Trophoblast cell (in vitro differentiated cells and primary cell): ENCODE results near the gene NRXN3.

Experiments
- DNase-seq, 2 donors: peaks; one replicate each; pipeline ENCODE4 v3.0.0-alpha.2; 2016
- H2AFZ ChIP-seq: 2 replicates; pipeline ENCODE4 v1.6.1; 2013; ENCODE audit warnings: low read length, moderate library complexity, mild to moderate bottlenecking; ENCODE audit not compliant: insufficient read depth, poor library complexity
- H2AK5ac ChIP-seq: 2 replicates; pipeline ENCODE4 v1.6.1; 2013; ENCODE audit warnings: mild to moderate bottlenecking, low read length
- H2BK120ac ChIP-seq: 2 replicates; pipeline ENCODE4 v1.6.1; 2013; ENCODE audit warnings: low read length, mild to moderate bottlenecking, moderate library complexity; ENCODE audit not compliant: insufficient read depth, poor library complexity
- H2BK12ac ChIP-seq: 2 replicates; pipeline ENCODE4 v1.6.1; 2013; ENCODE audit warnings: mild to moderate bottlenecking, low read length, moderate library complexity
- H2BK5ac ChIP-seq: 2 replicates; pipeline ENCODE4 v1.6.1; 2013; ENCODE audit warnings: low read length, low read depth, moderate library complexity, mild to moderate bottlenecking; ENCODE audit not compliant: poor library complexity
- H3K14ac ChIP-seq: 2 replicates; pipeline ENCODE4 v1.6.1; 2013; ENCODE audit warnings: mild to moderate bottlenecking, low read length
- H3K18ac ChIP-seq: 2 replicates; pipeline ENCODE4 v1.6.1; 2013; ENCODE audit warnings: mild to moderate bottlenecking, low read length
- H3K23ac ChIP-seq: 2 replicates; pipeline ENCODE4 v1.6.1; 2013; ENCODE audit warnings: low read length
- H3K27ac ChIP-seq: 2 replicates; pipeline ENCODE4 v1.5.1; 2013; ENCODE audit warnings: low read depth, mild to moderate bottlenecking, inconsistent platforms, low read length, moderate library complexity
- H3K27me3 ChIP-seq: 2 replicates; pipeline ENCODE4 v1.6.1; 2013; ENCODE audit warnings: inconsistent platforms, mild to moderate bottlenecking, low read length, moderate library complexity; ENCODE audit not compliant: insufficient read depth
- H3K36me3 ChIP-seq, 2 experiments: 1 replicate in 1 of 2; 2 replicates in 1 of 2; pipeline ENCODE4 v1.6.1; 2013; ENCODE audit warnings: low read length in 2 of 2, mild to moderate bottlenecking in 2 of 2, moderate library complexity in 1 of 2; ENCODE audit not compliant: insufficient read depth in 2 of 2, control insufficient read depth in 1 of 2
- H3K4ac ChIP-seq: 2 replicates; pipeline ENCODE4 v1.6.1; 2013; ENCODE audit warnings: low read depth, mild to moderate bottlenecking, low read length, moderate library complexity
- H3K4me1 ChIP-seq, 2 experiments: 1 replicate in 1 of 2; 2 replicates in 1 of 2; pipeline ENCODE4 v1.6.1; 2013; ENCODE audit warnings: low read length in 2 of 2, mild to moderate bottlenecking in 2 of 2, moderate library complexity in 1 of 2; ENCODE audit not compliant: insufficient read depth in 2 of 2, control insufficient read depth in 1 of 2
- H3K4me2 ChIP-seq: 2 replicates; pipeline ENCODE4 v1.6.1; 2013; ENCODE audit warnings: inconsistent platforms, mild to moderate bottlenecking, low read length, moderate library complexity
- H3K4me3 ChIP-seq: 2 replicates; pipeline ENCODE4 v1.5.1; 2013; ENCODE audit warnings: mild to moderate bottlenecking, low read depth, low read length, inconsistent platforms
- H3K79me1 ChIP-seq: one replicate; pipeline ENCODE4 v1.6.1; 2013; ENCODE audit warnings: low read length
- H3K79me2 ChIP-seq: 2 replicates; pipeline ENCODE4 v1.6.1; 2013; ENCODE audit warnings: low read length, mild to moderate bottlenecking; ENCODE audit not compliant: control insufficient read depth, insufficient read depth, poor library complexity
- H3K9ac ChIP-seq: 2 replicates; pipeline ENCODE4 v1.6.1; 2013; ENCODE audit warnings: mild to moderate bottlenecking, low read length
- H3K9me3 ChIP-seq: 2 replicates; pipeline ENCODE4 v1.6.1; 2013; ENCODE audit warnings: low read depth, mild to moderate bottlenecking, control low read depth, inconsistent platforms, low read length; ENCODE audit not compliant: insufficient read depth
- H4K12ac ChIP-seq: 2 replicates; pipeline ENCODE4 v1.6.1; 2013; ENCODE audit warnings: low read depth, mild to moderate bottlenecking, low read length, moderate library complexity
- H4K8ac ChIP-seq: 2 replicates; pipeline ENCODE4 v1.6.1; 2013; ENCODE audit warnings: low read depth, mild to moderate bottlenecking, low read length, moderate library complexity
- H4K91ac ChIP-seq: one replicate; pipeline ENCODE4 v1.6.1; 2013; ENCODE audit warnings: low read depth, mild to moderate bottlenecking, low read length, moderate library complexity
- WGBS: extraction: QIAGEN DNeasy Blood & Tissue Kit; methylation state at CpG from one replicate; pipeline ENCODE4 v1.1.7; 2013; ENCODE audit warnings: missing lambda C conversion rate; ENCODE audit not compliant: insufficient read length, insufficient coverage; ENCODE audit errors: extremely low coverage; 5-methylcytosine and 5-hydroxymethylcytosine counted together

Gene NRXN3

DNA sequence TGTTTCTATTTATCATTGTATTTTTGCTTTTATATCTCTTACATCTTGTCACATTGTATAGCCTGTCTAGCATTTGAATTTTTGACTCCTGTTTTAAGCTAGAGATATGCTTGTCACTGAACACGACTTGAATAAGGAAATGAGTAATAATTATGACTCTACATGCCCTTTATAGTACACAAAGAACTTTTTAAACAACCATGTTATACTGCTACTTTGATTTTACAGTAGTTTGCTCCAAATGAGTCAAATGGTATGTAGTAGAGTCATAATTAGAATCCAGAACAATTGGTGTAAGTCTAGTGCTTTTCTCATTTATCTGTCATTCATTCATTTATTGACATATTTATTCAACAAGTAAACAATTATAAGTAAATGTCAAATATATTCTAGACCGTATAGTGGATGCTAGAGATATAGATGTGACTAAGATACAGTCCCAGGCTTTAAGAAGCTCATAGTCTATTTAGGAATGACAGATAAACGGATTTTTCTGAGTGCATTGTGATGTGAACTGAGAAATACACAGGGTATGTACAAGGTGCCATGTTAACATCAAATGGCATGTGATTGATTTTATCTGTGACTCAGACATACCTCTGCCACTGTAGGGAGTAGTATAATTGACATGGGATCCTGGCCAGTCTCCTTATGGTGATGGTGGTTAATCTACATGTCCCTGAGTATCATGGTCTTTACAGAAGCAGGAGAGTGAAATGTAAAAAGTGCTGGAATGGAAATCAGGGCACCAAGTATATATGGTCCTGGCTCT is 1241.4 kb downstream of the NRXN3 start:
- Histone ChIP-seq H4K8ac (no peak overlapping the region), H2BK5ac (no peak overlapping the region), H3K79me1 (no peaks in the 10 kb centered on the region), H2BK12ac (no peak overlapping the region), H3K27ac (no peak overlapping the region), H3K18ac (no peak overlapping the region), H3K9ac (no peak overlapping the region), H4K91ac (no peak overlapping the region), H3K4me3 (no peak overlapping the region), H2AK5ac (no peak overlapping the region), H3K9me3 (no peaks in the 10 kb centered on the region), H3K4ac (no peak overlapping the region), H2AFZ (no peak overlapping the region), H3K4me1 (peaks cover 0 to 2% of the 10 kb centered on the region in 2 experiments), H3K4me2 (no peak overlapping the region), H3K14ac (no peak overlapping the region), H2BK120ac (no peak overlapping the region), H3K36me3 (no peaks in the 10 kb centered on the region), H4K12ac (no peak overlapping the region), H3K23ac (no peak overlapping the region), H3K27me3 (no peaks in the 10 kb centered on the region), H3K79me2 (no peaks in the 10 kb centered on the region)
- WGBS, result no CpG with 5 or more reads among the region's 3 CpGs
- peak in 1 of 2 donors; percentile 64 for DNase-seq

DNA sequence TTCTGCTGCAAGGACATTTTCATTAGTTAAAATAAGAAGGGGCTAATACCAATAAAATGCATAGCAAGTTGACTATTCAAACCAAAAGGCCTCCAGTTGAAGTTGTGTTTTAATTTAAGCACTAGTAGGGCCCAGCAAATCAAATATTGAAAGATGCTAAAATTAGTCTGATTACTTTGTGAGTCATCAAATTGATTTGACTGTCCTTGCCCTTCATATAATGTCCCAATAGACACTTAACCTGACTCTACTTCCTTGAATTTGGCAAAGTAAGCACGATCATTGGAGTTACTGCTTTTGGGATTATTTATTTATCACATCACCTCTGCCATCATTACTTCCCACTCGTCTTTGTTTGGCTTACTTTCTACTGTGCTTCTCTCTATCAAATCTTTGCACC is 1242.6 kb downstream of the NRXN3 start:
- no CpG with 5 or more reads among the region's 2 CpGs for WGBS
- Histone ChIP-seq H3K27me3 (no peaks in the 10 kb centered on the region), H3K23ac (no peak overlapping the region), H3K14ac (no peak overlapping the region), H2BK12ac (no peak overlapping the region), H3K9ac (no peak overlapping the region), H3K79me1 (no peaks in the 10 kb centered on the region), H3K79me2 (no peaks in the 10 kb centered on the region), H2AK5ac (no peak overlapping the region), H3K18ac (no peak overlapping the region), H3K4me3 (no peak overlapping the region), H3K9me3 (no peaks in the 10 kb centered on the region), H3K27ac (no peak overlapping the region), H3K36me3 (no peaks in the 10 kb centered on the region), H4K12ac (no peak overlapping the region), H3K4me1 (peaks cover 0 to 2% of the 10 kb centered on the region in 2 experiments), H3K4ac (no peak overlapping the region), H4K91ac (no peak overlapping the region), H2AFZ (no peak overlapping the region), H3K4me2 (no peak overlapping the region), H4K8ac (no peak overlapping the region), H2BK5ac (no peak overlapping the region), H2BK120ac (no peak overlapping the region)
- no peak for DNase-seq

- Histone ChIP-seq H3K79me2 (no peaks in the 10 kb centered on the region), H3K9ac (no peak overlapping the region), H3K18ac (no peak overlapping the region), H3K4me2 (no peak overlapping the region), H2AK5ac (no peak overlapping the region), H3K27ac (no peak overlapping the region), H3K4me1 (peaks cover 0 to 2% of the 10 kb centered on the region in 2 experiments), H4K12ac (no peak overlapping the region), H2BK5ac (no peak overlapping the region), H3K14ac (no peak overlapping the region), H4K8ac (no peak overlapping the region), H3K36me3 (no peaks in the 10 kb centered on the region), H3K79me1 (no peaks in the 10 kb centered on the region), H2BK12ac (no peak overlapping the region), H2BK120ac (no peak overlapping the region), H3K9me3 (no peaks in the 10 kb centered on the region), H3K23ac (no peak overlapping the region), H4K91ac (no peak overlapping the region), H3K4ac (no peak overlapping the region), H3K27me3 (no peaks in the 10 kb centered on the region), H2AFZ (no peak overlapping the region), H3K4me3 (no peak overlapping the region)
- WGBS, result no CpG with 5 or more reads among the region's 4 CpGs
- DNase-seq, result peak in 1 of 2 donors; percentile 19
Measured at GRCh38 chr14:79413734-79414428, 1243.7 kb downstream of the NRXN3 start.

GRCh38 chr14:79415726-79416125 is 1245.6 kb downstream of the NRXN3 start:
- Histone ChIP-seq H2BK5ac (no peak overlapping the region), H3K14ac (no peak overlapping the region), H3K79me2 (no peaks in the 10 kb centered on the region), H2BK12ac (no peak overlapping the region), H3K9me3 (no peaks in the 10 kb centered on the region), H3K18ac (no peak overlapping the region), H3K4me2 (no peak overlapping the region), H2AFZ (no peak overlapping the region), H3K9ac (no peak overlapping the region), H3K4me1 (peaks cover 0 to 2% of the 10 kb centered on the region in 2 experiments), H3K27me3 (no peaks in the 10 kb centered on the region), H4K91ac (no peak overlapping the region), H3K4me3 (no peak overlapping the region), H3K27ac (no peak overlapping the region), H4K12ac (no peak overlapping the region), H4K8ac (no peak overlapping the region), H3K79me1 (no peaks in the 10 kb centered on the region), H2BK120ac (no peak overlapping the region), H3K23ac (no peak overlapping the region), H2AK5ac (no peak overlapping the region), H3K4ac (no peak overlapping the region), H3K36me3 (no peaks in the 10 kb centered on the region)
- no peak for DNase-seq
- WGBS, result no CpG with 5 or more reads among the region's 1 CpG
